C4-2B (cell line): ENCODE data around the gene PFN1.

Experiments used
- CTCF ChIP-seq: fragments of 450-650 bp; conservative IDR thresholded peaks from 2 replicates; pipeline ENCODE4 v1.5.1; 2017; ENCODE audit warnings: mild to moderate bottlenecking
- ZFX ChIP-seq: fragments of 450-650 bp; IDR thresholded peaks from 2 replicates; pipeline ENCODE4 v1.6.1; 2017

- TF ChIP-seq CTCF (no peak), ZFX (no peak; the same call in 1 of the 2 replicates)
Observed at GRCh38 chr17:4947411-4948165, 742 bp downstream of the PFN1 start.
